IMR-90 (cell line): ENCODE data around the gene DNAJC4. TPM values are rescaled to one million over a fixed set of nuclear protein-coding genes. Genes with fewer than 3 reads are reported as not detected.

Source experiments
- ATAC-seq: fragments of 200-7000 bp; cut with Tn5 transposase; 2 replicates; pipeline ENCODE4 v1.9.1; 2020; ENCODE audit warnings: low read depth, mild to moderate bottlenecking, moderate library complexity
- BruUV-seq: library from RNA; stranded (reverse); fragments of 400-500 nt; replicated peaks from 2 replicates; lab custom pipeline; 2021; lab: Mats Ljungman, UMichigan
- CTCF ChIA-PET: fragments of 300-600 bp; formaldehyde crosslinking; extraction: SDS; loops from one replicate; lab custom pipeline; 2021; ENCODE audit warnings: antibody characterized with exemption; lab: Yijun Ruan, JAX
- POLR2A ChIA-PET: fragments of 300-600 bp; sonication (Branson Sonifier 250); formaldehyde crosslinking; loops from one replicate; lab custom pipeline; 2022; ENCODE audit warnings: antibody characterized with exemption; ENCODE audit not compliant: unreplicated experiment; lab: Charles Lee
- DNase-seq: peaks from one replicate; pipeline ENCODE4 v3.0.0; 2013
- H2AFZ ChIP-seq: replicated peaks from 2 replicates; pipeline ENCODE3; 2013; ENCODE audit warnings: low read length, mild to moderate bottlenecking; ENCODE audit not compliant: poor library complexity
- H2AK5ac ChIP-seq: 2 replicates; pipeline ENCODE4 v1.6.1; 2013; ENCODE audit warnings: low read depth, low read length, inconsistent platforms
- H2AK9ac ChIP-seq: replicated peaks from 2 replicates; pipeline ENCODE3; 2013; ENCODE audit warnings: mild to moderate bottlenecking, low read depth, low read length, moderate library complexity; ENCODE audit not compliant: poor library complexity
- H2BK120ac ChIP-seq: 2 replicates; pipeline ENCODE4 v1.6.1; 2013; ENCODE audit warnings: low read depth, low read length, inconsistent platforms
- H2BK15ac ChIP-seq: 3 replicates; pipeline ENCODE4 v1.6.1; 2013; ENCODE audit warnings: low read depth, low read length, inconsistent platforms
- H2BK20ac ChIP-seq: 2 replicates; pipeline ENCODE4 v1.6.1; 2013; ENCODE audit warnings: low read depth, mild to moderate bottlenecking, inconsistent platforms, low read length, moderate library complexity
- H2BK5ac ChIP-seq: 2 replicates; pipeline ENCODE4 v1.6.1; 2013; ENCODE audit warnings: mild to moderate bottlenecking, low read depth, low read length, inconsistent platforms; ENCODE audit not compliant: poor library complexity, severe bottlenecking
- H3K14ac ChIP-seq: replicated peaks from 2 replicates; pipeline ENCODE4 v1.6.1; 2013; ENCODE audit warnings: low read depth, low read length, inconsistent platforms
- H3K18ac ChIP-seq: 2 replicates; pipeline ENCODE4 v1.6.1; 2013; ENCODE audit warnings: low read depth, low read length, control low read depth
- H3K23ac ChIP-seq: 2 replicates; pipeline ENCODE4 v1.6.1; 2013; ENCODE audit warnings: low read depth, low read length, inconsistent platforms
- H3K27ac ChIP-seq: 2 replicates; pipeline ENCODE4 v1.5.1; 2013; ENCODE audit warnings: mild to moderate bottlenecking, control low read depth, low read length; ENCODE audit not compliant: insufficient read depth
- H3K27me3 ChIP-seq: 2 replicates; pipeline ENCODE4 v1.6.1; 2013; ENCODE audit warnings: low read length; ENCODE audit not compliant: control insufficient read depth, insufficient read depth
- H3K36me3 ChIP-seq: 2 replicates; pipeline ENCODE4 v1.6.1; 2013; ENCODE audit warnings: low read length, mixed read lengths; ENCODE audit not compliant: control insufficient read depth, insufficient read depth
- H3K4ac ChIP-seq: 2 replicates; pipeline ENCODE4 v1.6.1; 2013; ENCODE audit warnings: low read depth, low read length, inconsistent platforms
- H3K4me1 ChIP-seq: 2 replicates; pipeline ENCODE4 v1.6.1; 2013; ENCODE audit warnings: low read length, mixed read lengths; ENCODE audit not compliant: control insufficient read depth, insufficient read depth
- H3K4me2 ChIP-seq: 2 replicates; pipeline ENCODE4 v1.6.1; 2013; ENCODE audit warnings: low read depth, mild to moderate bottlenecking, control low read depth, low read length, moderate library complexity
- H3K4me3 ChIP-seq: 2 replicates; pipeline ENCODE4 v1.5.1; 2013; ENCODE audit warnings: low read depth, mild to moderate bottlenecking, control low read depth, low read length, moderate library complexity; ENCODE audit not compliant: insufficient read depth
- H3K56ac ChIP-seq: 2 replicates; pipeline ENCODE4 v1.6.1; 2013; ENCODE audit warnings: low read length, inconsistent platforms; ENCODE audit not compliant: insufficient read depth; ENCODE audit errors: extremely low read depth
- H3K79me1 ChIP-seq, 2 experiments: 2 replicates each; pipeline ENCODE4 v1.6.1; 2013; ENCODE audit warnings: low read length in 2 of 2, inconsistent platforms in 1 of 2, low read depth in 1 of 2
- H3K9ac ChIP-seq: 2 replicates; pipeline ENCODE4 v1.6.1; 2013; ENCODE audit warnings: low read depth, low read length, control low read depth
- H3K9me1 ChIP-seq: 2 replicates; pipeline ENCODE4 v1.6.1; 2013; ENCODE audit warnings: low read length, inconsistent platforms; ENCODE audit not compliant: insufficient read depth
- H3K9me3 ChIP-seq: 2 replicates; pipeline ENCODE4 v1.6.1; 2013; ENCODE audit warnings: low read length; ENCODE audit not compliant: control insufficient read depth, insufficient read depth
- H4K20me1 ChIP-seq: 2 replicates; pipeline ENCODE4 v1.6.1; 2013; ENCODE audit warnings: low read length, inconsistent platforms; ENCODE audit not compliant: insufficient read depth
- H4K5ac ChIP-seq: 2 replicates; pipeline ENCODE4 v1.6.1; 2013; ENCODE audit warnings: mild to moderate bottlenecking, low read depth, low read length, control low read depth
- H4K8ac ChIP-seq, 2 experiments: 2 replicates each; pipeline ENCODE4 v1.6.1; 2013; ENCODE audit warnings: low read depth in 2 of 2, low read length in 2 of 2, control low read depth in 1 of 2, inconsistent platforms in 1 of 2
- H4K91ac ChIP-seq: 2 replicates; pipeline ENCODE4 v1.6.1; 2013; ENCODE audit warnings: low read depth, low read length, inconsistent platforms; ENCODE audit not compliant: insufficient read depth
- BHLHE40 ChIP-seq: fragments of 150-350 bp; IDR thresholded peaks from 2 replicates; pipeline ENCODE4 v1.6.1; 2016; ENCODE audit warnings: mild to moderate bottlenecking, low read depth, low read length
- FOS ChIP-seq: fragments of 150-350 bp; IDR thresholded peaks from 2 replicates; pipeline ENCODE4 v1.6.1; 2016; ENCODE audit warnings: low read depth, low read length
- MAFK ChIP-seq: IDR thresholded peaks from 2 replicates; pipeline ENCODE4 v1.6.1; 2012; ENCODE audit warnings: low read depth, low read length, improper control_type of control experiment
- NFE2L2 ChIP-seq: fragments of 150-350 bp; IDR thresholded peaks from 2 replicates; pipeline ENCODE4 v1.6.1; 2016; ENCODE audit warnings: low read depth, mild to moderate bottlenecking, low read length
- POLR2A ChIP-seq: IDR thresholded peaks from 2 replicates; pipeline ENCODE4 v1.6.1; 2012; ENCODE audit warnings: mild to moderate bottlenecking, low read depth, low read length
- RCOR1 ChIP-seq: IDR thresholded peaks from 2 replicates; pipeline ENCODE4 v1.6.1; 2012; ENCODE audit warnings: mild to moderate bottlenecking, low read length, improper control_type of control experiment; ENCODE audit not compliant: insufficient replicate concordance
- USF2 ChIP-seq: fragments of 150-350 bp; IDR thresholded peaks from 2 replicates; pipeline ENCODE4 v1.6.1; 2017; ENCODE audit warnings: mild to moderate bottlenecking, antibody characterized with exemption, low read length, low read depth
- WGBS, 2 experiments: methylation state at CpG; one replicate each; pipeline versions ENCODE4 v1.1.5 to v1.1.7; 2013; ENCODE audit warnings: missing lambda C conversion rate in 2 of 2; ENCODE audit not compliant: insufficient read length in 1 of 2; ENCODE audit errors: extremely low coverage in 2 of 2; 5-methylcytosine and 5-hydroxymethylcytosine counted together
- dilution Hi-C: fragments of 300-500 bp; cut with HindIII; formaldehyde crosslinking; loops from one replicate; pipeline ENCODE4 v1.14.3; 2018; ENCODE audit warnings: low sequenced_read_pairs; ENCODE audit not compliant: unreplicated experiment
- in situ Hi-C: fragments of 300-500 bp; cut with MboI; formaldehyde crosslinking; loops from 3 replicates; pipeline ENCODE4 v1.14.3; 2019; ENCODE audit warnings: low sequenced_read_pairs, inconsistent platforms, mixed read lengths
- intact Hi-C: fragments of 100-400 bp; cut with micrococcal nuclease; formaldehyde crosslinking; loops from 2 replicates; pipeline ENCODE4 v1.10.0; 2022
- polyA plus RNA-seq, 3 experiments: library from polyadenylated mRNA; depleted of rRNA; stranded (reverse); fragments of >200 nt; gene quantifications; 2 replicates each; pipeline ENCODE4 v1.2.3, GENCODE V29; 2012; ENCODE audit warnings: low replicate concordance in 1 of 3
- total RNA-seq: library from RNA; depleted of rRNA; stranded (reverse); fragments of >200 nt; gene quantifications from 2 replicates; pipeline ENCODE4 v1.2.3, GENCODE V29; 2012

DNAJC4 gene
- total and polyA plus RNA-seq, 2 of the 4 experiments (the other 2 are of a cell fraction): 2.2 to 22.8 TPM

DNA sequence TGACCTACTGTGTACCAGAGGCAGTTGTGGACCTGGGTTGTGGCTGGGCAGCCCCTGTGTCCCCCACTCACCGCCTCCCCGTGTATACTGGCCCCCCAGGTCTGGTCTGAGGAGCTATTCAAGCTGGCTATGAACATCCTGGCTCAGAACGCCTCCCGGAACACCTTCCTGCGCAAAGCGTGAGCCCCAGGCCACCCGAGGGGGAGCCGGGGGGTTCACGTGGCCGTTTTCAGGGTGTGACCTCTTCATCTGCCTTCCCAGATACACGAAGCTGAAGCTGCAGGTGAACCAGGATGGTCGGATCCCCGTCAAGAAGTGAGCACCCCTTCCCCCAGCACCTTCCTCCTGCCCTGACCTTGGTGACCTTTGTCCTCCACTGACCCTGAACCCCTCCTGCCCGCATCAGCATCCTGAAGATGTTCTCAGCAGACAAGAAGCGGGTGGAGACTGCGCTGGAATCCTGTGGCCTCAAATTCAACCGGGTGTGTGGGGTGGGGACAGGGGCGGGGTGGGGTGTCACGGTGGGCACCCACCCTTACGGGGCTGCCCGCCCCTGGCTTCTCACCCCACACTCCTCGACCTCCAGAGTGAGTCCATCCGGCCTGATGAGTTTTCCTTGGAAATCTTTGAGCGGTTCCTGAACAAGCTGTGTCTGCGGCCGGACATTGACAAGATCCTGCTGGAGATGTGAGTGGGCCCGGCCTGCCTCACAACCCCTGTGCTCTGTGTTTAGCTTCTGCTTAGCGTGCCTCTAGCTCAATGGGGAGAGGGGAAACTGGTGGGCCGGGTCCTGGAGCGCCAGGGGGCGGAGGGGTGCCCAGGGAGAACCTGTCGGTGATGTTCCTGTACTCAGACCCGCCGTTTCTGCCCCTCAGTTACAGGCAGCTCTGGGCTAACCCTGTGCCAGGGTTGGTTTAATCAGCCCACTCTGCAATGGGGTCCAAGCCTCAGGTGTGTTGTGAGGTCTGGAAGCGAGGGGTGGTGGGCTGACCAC is 25.1 kb downstream of the DNAJC4 start (continued):
- TF ChIP-seq RCOR1: no peak
- TF ChIP-seq BHLHE40: no peak

- H4K5ac ChIP-seq: no peak overlapping the region
- no peak overlapping the region for H2BK5ac ChIP-seq
- no peak overlapping the region for H2AK9ac ChIP-seq
- H3K79me1 ChIP-seq: peaks cover 14 to 70% of the 10 kb centered on the region in 2 experiments
- TF ChIP-seq POLR2A (no peak), NFE2L2 (no peak), FOS (no peak), MAFK (no peak), USF2 (no peak)
- H3K14ac ChIP-seq: no peak overlapping the region
- ChIA-PET POLR2A (no interaction called here), CTCF (no interaction called here)
- H3K27ac ChIP-seq: no peak overlapping the region
- BruUV-seq: no TSS peak
- H4K91ac ChIP-seq: no peak overlapping the region
- H3K9ac ChIP-seq: no peak overlapping the region
- no peaks in the 10 kb centered on the region for H3K9me3 ChIP-seq
- no peak overlapping the region for H3K4me2 ChIP-seq
- H3K9me1 ChIP-seq: no peaks in the 10 kb centered on the region
- no peak overlapping the region for H4K8ac ChIP-seq
- peaks cover 7% of the 10 kb centered on the region for H3K4me1 ChIP-seq
- no peaks in the 10 kb centered on the region for H3K27me3 ChIP-seq
- no peak overlapping the region for H3K18ac ChIP-seq
- no peak overlapping the region for H2AK5ac ChIP-seq
- H3K56ac ChIP-seq: no peak overlapping the region
- peaks cover 46% of the 10 kb centered on the region for H3K36me3 ChIP-seq
- H2BK15ac ChIP-seq: no peak overlapping the region
- H3K4ac ChIP-seq: no peak overlapping the region
- H3K4me3 ChIP-seq: no peak overlapping the region
- peaks cover 5% of the 10 kb centered on the region; the same call in 1 of the 2 replicates for H4K20me1 ChIP-seq
- ATAC-seq (no peak), DNase-seq (no peak)
- H3K23ac ChIP-seq: no peak overlapping the region
- in situ Hi-C loops: no loop called here
- dilution Hi-C loops: no loop called here
- no peak overlapping the region for H2AFZ ChIP-seq
- intact Hi-C loops: no loop called here
- 94% methylated on average over 2 of the region's 15 CpGs; no CpG with 5 or more reads in 1 of the 2 experiments for WGBS, 2 experiments
- H2BK20ac ChIP-seq: no peak overlapping the region
- no peak overlapping the region for H2BK120ac ChIP-seq
These were observed 26.0 kb downstream of the DNAJC4 start for GRCh38 chr11:64256300-64256699.
